BLaER1 (cell line): ENCODE measurements around the gene EPHA4.

Experiments
- H3K27ac ChIP-seq: shearing (Covaris generic); formaldehyde crosslinking; 2 replicates; pipeline ENCODE4 v1.8.1; 2022
- H3K27me3 ChIP-seq: shearing (Covaris generic); formaldehyde crosslinking; 2 replicates; pipeline ENCODE4 v1.8.1; 2022
- H3K36me3 ChIP-seq: shearing (Covaris generic); formaldehyde crosslinking; 2 replicates; pipeline ENCODE4 v1.8.1; 2022
- H3K4me1 ChIP-seq: shearing (Covaris generic); formaldehyde crosslinking; 2 replicates; pipeline ENCODE4 v1.8.1; 2022
- H3K4me2 ChIP-seq: shearing (Covaris generic); formaldehyde crosslinking; 2 replicates; pipeline ENCODE4 v1.8.1; 2022
- H3K4me3 ChIP-seq: shearing (Covaris generic); formaldehyde crosslinking; 2 replicates; pipeline ENCODE4 v1.8.1; 2022
- H3K9ac ChIP-seq: shearing (Covaris generic); formaldehyde crosslinking; 2 replicates; pipeline ENCODE4 v1.8.1; 2022
- H3K9me3 ChIP-seq: shearing (Covaris generic); formaldehyde crosslinking; 2 replicates; pipeline ENCODE4 v1.8.1; 2022
- H4K20me1 ChIP-seq: shearing (Covaris generic); formaldehyde crosslinking; 2 replicates; pipeline ENCODE4 v1.8.1; 2022
- Cebpa-rat ChIP-seq: shearing (Covaris generic); IDR thresholded peaks from 2 replicates; pipeline ENCODE4 v1.8.1; 2022

The EPHA4 gene

DNA sequence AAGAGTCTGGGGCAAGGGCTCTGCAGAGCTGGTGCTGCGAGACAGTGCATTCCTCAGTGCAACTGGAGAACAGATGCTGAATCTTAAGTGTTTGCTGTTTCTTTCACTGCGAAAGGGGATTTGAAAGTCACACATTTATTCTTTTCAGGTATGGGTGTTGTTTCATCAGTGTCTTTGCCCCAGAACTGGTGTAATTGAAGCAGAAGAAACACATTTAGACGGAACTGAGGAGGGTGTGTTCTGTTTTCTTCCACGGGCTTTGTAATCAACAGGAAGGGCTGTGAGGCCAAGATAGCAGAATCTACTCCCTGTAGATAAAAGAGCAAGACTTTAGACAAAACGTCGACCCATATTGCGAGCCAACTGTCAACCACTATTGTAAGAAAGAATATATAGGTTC lies 151.9 kb downstream of the EPHA4 start:
- Histone ChIP-seq H3K9me3 (no peaks in the 10 kb centered on the region), H4K20me1 (no peaks in the 10 kb centered on the region), H3K36me3 (no peaks in the 10 kb centered on the region), H3K4me3 (no peak overlapping the region), H3K27ac (no peak overlapping the region), H3K9ac (no peak overlapping the region), H3K4me2 (no peak overlapping the region), H3K27me3 (no peaks in the 10 kb centered on the region), H3K4me1 (no peaks in the 10 kb centered on the region)
- TF ChIP-seq Cebpa-rat: no peak

DNA sequence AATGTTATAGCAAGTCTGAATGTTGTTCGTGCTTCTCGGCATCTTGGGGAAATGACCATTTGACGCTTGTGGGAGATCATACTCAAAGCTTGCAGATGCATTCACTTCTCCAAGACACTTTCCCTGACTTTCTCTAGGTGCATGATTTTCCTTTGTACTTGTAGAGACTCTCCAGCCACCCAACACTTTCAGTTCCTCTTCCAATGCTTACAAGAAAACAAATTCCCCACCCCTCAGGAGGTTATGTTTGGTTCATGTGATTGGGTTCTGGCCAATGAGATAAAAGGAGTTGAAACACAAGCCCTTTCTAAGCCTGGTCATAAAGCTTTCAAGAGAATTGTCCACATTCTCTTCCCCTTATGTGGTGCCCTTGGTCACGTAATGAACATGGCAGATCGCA lies 156.3 kb downstream of the EPHA4 start:
- Histone ChIP-seq H3K27ac (no peak overlapping the region), H3K27me3 (no peaks in the 10 kb centered on the region), H3K9ac (no peak overlapping the region), H3K4me1 (no peaks in the 10 kb centered on the region), H3K4me3 (no peak overlapping the region), H3K9me3 (no peaks in the 10 kb centered on the region), H3K4me2 (no peak overlapping the region), H4K20me1 (no peaks in the 10 kb centered on the region), H3K36me3 (no peaks in the 10 kb centered on the region)
- TF ChIP-seq Cebpa-rat: no peak

GRCh38 chr2:221412978-221413377 lies 159.1 kb downstream of the EPHA4 start:
- no peak overlapping the region for H3K4me3 ChIP-seq
- no peaks in the 10 kb centered on the region for H3K36me3 ChIP-seq
- H3K4me1 ChIP-seq: no peaks in the 10 kb centered on the region
- no peak overlapping the region for H3K9ac ChIP-seq
- TF ChIP-seq Cebpa-rat: no peak
- H3K27ac ChIP-seq: no peak overlapping the region
- no peaks in the 10 kb centered on the region for H3K9me3 ChIP-seq
- H3K27me3 ChIP-seq: no peaks in the 10 kb centered on the region
- H3K4me2 ChIP-seq: no peak overlapping the region
- no peaks in the 10 kb centered on the region for H4K20me1 ChIP-seq

DNA sequence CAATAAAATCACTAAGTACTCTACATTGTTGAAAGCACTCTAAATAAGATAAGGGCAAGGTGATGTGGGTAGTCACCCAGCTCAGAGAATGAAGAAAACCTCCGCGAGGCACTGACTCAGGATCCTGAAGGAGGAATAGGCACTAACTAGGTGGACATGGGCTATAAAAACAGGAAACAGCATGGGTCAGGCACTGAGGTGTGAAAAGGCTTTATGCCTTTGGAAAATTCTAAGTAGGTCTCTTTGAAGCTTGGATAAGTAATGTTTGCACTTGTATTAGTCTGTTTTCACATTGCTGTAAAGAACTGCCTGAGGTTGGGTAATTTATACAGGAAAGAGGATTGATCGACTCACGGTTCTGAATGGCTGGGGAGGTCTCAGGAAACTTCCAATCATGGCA lies 161.6 kb downstream of the EPHA4 start:
- no peaks in the 10 kb centered on the region for H3K4me1 ChIP-seq
- no peaks in the 10 kb centered on the region for H3K36me3 ChIP-seq
- H4K20me1 ChIP-seq: no peaks in the 10 kb centered on the region
- H3K27ac ChIP-seq: no peak overlapping the region
- H3K9me3 ChIP-seq: peaks cover 14% of the 10 kb centered on the region
- TF ChIP-seq Cebpa-rat: no peak
- H3K9ac ChIP-seq: no peak overlapping the region
- no peaks in the 10 kb centered on the region for H3K27me3 ChIP-seq
- H3K4me3 ChIP-seq: no peak overlapping the region
- no peak overlapping the region for H3K4me2 ChIP-seq

DNA sequence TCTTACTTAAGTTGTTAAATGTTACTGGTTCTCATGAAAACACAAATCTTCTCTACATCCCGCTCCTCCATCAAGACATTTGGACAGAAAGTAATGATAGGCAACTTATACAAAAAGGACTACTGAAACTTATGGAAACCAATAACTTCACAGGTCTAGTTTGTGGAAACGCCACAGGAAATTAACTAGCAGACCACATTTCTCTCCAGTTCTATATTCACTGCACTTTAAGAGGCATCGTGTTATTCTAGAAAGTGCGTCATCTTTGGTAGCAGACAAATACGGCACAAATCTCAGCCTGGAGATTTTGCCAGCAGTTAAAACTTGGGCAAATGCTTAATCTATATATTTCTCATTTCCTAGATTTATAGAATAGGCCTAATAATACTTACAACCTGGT lies 164.3 kb downstream of the EPHA4 start:
- Histone ChIP-seq H3K36me3 (no peaks in the 10 kb centered on the region), H3K4me2 (no peak overlapping the region), H3K9ac (no peak overlapping the region), H3K27me3 (no peaks in the 10 kb centered on the region), H4K20me1 (no peaks in the 10 kb centered on the region), H3K4me3 (no peak overlapping the region), H3K9me3 (peaks cover 17% of the 10 kb centered on the region), H3K27ac (no peak overlapping the region), H3K4me1 (0 out of 2 replicates have a peak, but pooled peaks cover 10% of the 10 kb centered on the region)
- no peak for TF ChIP-seq Cebpa-rat

DNA sequence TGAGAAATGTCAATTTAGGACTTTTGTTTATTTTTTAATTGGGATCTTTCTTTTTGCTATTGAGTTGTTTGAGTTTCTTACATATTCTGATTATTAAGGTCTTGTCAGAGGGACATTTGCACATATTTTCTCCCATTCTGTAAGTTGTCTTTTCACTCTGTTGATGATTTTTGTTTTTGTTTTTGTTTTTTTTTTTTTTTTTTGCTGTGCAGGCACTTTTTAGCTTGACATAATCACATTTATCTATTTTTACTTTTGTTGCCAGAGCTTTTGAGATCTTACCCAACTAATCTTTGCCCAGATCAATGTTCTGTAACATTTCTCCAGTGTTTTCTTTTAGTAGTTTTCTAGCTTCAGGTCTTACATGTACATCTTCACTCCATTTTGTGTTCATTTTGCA lies 166.6 kb downstream of the EPHA4 start:
- Histone ChIP-seq H3K4me2 (no peak overlapping the region), H3K4me3 (no peak overlapping the region), H3K9ac (no peak overlapping the region), H3K27me3 (no peaks in the 10 kb centered on the region), H3K36me3 (no peaks in the 10 kb centered on the region), H4K20me1 (no peaks in the 10 kb centered on the region), H3K4me1 (0 out of 2 replicates have a peak, but pooled peaks cover 10% of the 10 kb centered on the region), H3K27ac (no peak overlapping the region), H3K9me3 (peaks cover 17% of the 10 kb centered on the region)
- no peak for TF ChIP-seq Cebpa-rat

DNA sequence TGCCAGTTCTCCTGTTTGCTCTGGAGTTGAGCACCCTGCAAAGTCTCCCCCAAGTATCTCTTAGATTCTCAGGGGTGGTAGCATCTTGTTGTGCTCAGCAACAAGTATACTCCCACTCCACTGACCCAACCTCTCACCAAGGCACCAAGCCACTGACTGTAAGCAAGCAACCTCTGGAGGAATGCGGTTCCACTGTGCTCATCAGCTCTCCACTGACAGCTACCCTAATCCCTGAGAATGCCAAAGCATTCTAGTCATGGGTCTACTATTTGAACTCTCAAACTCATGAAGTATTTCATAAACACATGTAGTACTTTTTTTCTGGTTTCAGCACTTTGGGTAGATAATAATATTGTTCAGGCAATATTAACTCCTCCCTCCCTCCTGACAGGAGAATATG lies 170.0 kb downstream of the EPHA4 start:
- H3K36me3 ChIP-seq: no peaks in the 10 kb centered on the region
- 0 out of 2 replicates have a peak, but pooled peaks cover 10% of the 10 kb centered on the region for H3K4me1 ChIP-seq
- H3K9ac ChIP-seq: no peak overlapping the region
- peaks cover 17% of the 10 kb centered on the region for H3K9me3 ChIP-seq
- no peak for TF ChIP-seq Cebpa-rat
- H3K27ac ChIP-seq: no peak overlapping the region
- H4K20me1 ChIP-seq: no peaks in the 10 kb centered on the region
- H3K27me3 ChIP-seq: no peaks in the 10 kb centered on the region
- H3K4me2 ChIP-seq: no peak overlapping the region
- no peak overlapping the region for H3K4me3 ChIP-seq

DNA sequence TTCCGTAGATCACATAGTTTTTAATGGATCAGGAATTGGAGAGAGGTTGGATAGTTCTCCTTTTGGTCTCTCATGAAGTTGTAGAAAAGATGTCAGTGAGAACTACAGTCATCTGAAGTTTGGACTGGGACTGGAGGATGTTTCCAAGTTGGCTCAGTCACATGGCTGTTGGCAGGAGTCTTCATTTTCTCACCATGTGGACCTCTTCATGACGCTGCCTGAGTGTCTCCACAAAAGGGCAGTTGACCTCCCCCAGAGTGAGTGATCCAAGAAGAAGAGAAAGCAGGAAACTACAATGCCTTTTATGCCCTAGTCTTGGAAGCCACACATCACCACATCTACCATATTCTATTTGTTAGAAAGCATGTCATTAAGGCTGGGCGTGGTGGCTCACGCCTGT lies 171.7 kb downstream of the EPHA4 start:
- no peak overlapping the region for H3K27ac ChIP-seq
- 0 out of 2 replicates have a peak, but pooled peaks cover 10% of the 10 kb centered on the region for H3K4me1 ChIP-seq
- no peaks in the 10 kb centered on the region for H4K20me1 ChIP-seq
- no peaks in the 10 kb centered on the region for H3K27me3 ChIP-seq
- peaks cover 2% of the 10 kb centered on the region; the same call in 1 of the 2 replicates for H3K9me3 ChIP-seq
- H3K36me3 ChIP-seq: no peaks in the 10 kb centered on the region
- no peak for TF ChIP-seq Cebpa-rat
- no peak overlapping the region for H3K4me2 ChIP-seq
- no peak overlapping the region for H3K9ac ChIP-seq
- H3K4me3 ChIP-seq: no peak overlapping the region

- H3K27ac ChIP-seq: no peak overlapping the region
- H3K4me1 ChIP-seq: 0 out of 2 replicates have a peak, but pooled peaks cover 8% of the 10 kb centered on the region
- H3K36me3 ChIP-seq: no peaks in the 10 kb centered on the region
- no peak overlapping the region for H3K4me3 ChIP-seq
- H3K9ac ChIP-seq: no peak overlapping the region
- no peak overlapping the region; the same call in 1 of the 2 replicates for H3K4me2 ChIP-seq
- TF ChIP-seq Cebpa-rat: no peak
- H3K27me3 ChIP-seq: no peaks in the 10 kb centered on the region
- H4K20me1 ChIP-seq: no peaks in the 10 kb centered on the region
- H3K9me3 ChIP-seq: no peaks in the 10 kb centered on the region
These were observed 172.9 kb downstream of the EPHA4 start for GRCh38 chr2:221399183-221399582.

GRCh38 chr2:221397187-221397586 lies 174.9 kb downstream of the EPHA4 start:
- H3K36me3 ChIP-seq: no peaks in the 10 kb centered on the region
- H4K20me1 ChIP-seq: no peaks in the 10 kb centered on the region
- H3K9ac ChIP-seq: no peak overlapping the region
- no peak overlapping the region for H3K4me2 ChIP-seq
- no peak overlapping the region for H3K4me3 ChIP-seq
- H3K9me3 ChIP-seq: no peaks in the 10 kb centered on the region
- H3K27ac ChIP-seq: no peak overlapping the region
- no peaks in the 10 kb centered on the region for H3K4me1 ChIP-seq
- H3K27me3 ChIP-seq: no peaks in the 10 kb centered on the region
- TF ChIP-seq Cebpa-rat: no peak

DNA sequence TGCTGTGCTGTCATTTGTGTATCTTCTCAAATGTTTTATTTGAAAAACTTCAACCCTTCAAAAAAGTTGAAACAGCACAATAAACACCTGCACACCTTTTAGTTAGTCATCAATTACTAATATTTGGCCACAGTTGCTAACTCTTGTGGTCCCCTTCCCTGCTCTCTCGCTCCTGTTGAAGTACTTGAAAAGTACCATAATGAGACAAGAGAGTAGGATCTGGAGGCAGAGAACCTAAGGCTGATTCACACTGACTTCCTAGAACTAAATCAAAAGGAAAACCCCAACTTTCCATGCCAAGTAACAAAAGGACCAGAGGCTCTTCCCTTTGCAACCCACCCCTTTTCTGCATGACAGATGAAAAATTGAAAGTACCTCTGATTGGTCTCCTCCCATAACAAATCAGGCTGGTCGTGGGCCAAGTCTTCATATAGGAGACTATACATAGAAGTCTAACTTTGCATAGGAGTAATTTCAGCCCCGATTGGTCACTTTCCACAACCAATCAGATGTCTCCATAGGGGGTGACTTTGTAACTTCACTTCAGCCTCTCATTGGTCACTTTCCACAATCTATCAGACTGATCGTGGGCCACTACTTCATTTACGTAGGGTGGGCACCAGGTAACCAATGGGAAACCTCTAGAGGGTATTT lies 179.7 kb downstream of the EPHA4 start:
- Histone ChIP-seq H4K20me1 (no peaks in the 10 kb centered on the region), H3K4me2 (no peak overlapping the region), H3K27ac (no peak overlapping the region), H3K36me3 (no peaks in the 10 kb centered on the region), H3K4me1 (no peaks in the 10 kb centered on the region), H3K4me3 (no peak overlapping the region), H3K9ac (no peak overlapping the region), H3K9me3 (no peaks in the 10 kb centered on the region), H3K27me3 (no peaks in the 10 kb centered on the region)
- no peak for TF ChIP-seq Cebpa-rat
